ENCODE data around the gene ZNF236. TPM values are rescaled to one million over a fixed set of nuclear protein-coding genes. Genes with fewer than 3 reads are reported as not detected.

Gene ZNF236
- total RNA-seq = 31.6 TPM

GRCh38 chr18:76822506-76823160 lies at the start of gene ZNF236:
ZNF236 (plus strand) TSS chr18:76822557; CDS start chr18:76822608, 51 bp downstream.

Small RNA genes within 50 kb of the gene (small RNA-seq; reads per million reads assigned to genes)
- gene RF00017 (not detected), gene RNU6-346P (not detected)
